ENCODE measurements around the gene PDE4D.

PDE4D gene

DNA sequence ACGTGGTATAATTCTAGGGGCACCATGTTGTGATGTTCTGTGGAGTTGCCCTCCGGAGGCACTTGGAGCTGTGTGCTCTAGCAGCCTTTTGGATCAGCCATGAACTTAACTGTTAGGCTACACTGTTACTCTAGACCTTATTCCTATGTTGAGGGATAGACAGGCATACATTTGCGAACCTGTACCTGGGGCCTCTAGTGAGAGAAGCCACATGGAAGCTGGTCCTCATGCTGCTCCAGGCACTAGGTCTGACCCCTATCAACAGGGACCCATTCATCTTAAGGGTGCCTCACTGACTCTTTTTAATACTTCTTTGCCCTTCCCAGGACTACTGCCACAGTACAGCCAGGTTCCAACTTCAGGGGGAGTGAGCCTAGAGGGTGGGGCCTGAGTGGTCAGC, 715.9 kb downstream of the PDE4D start:
- Histone ChIP-seq H3K27me3 (ENCODE audit: insufficient read depth, poor library complexity, severe bottlenecking) (no peaks in the 10 kb centered on the region), H3K4me3 (replicated peaks; ENCODE audit: insufficient read depth, low read length) (no peak overlapping the region), H3K27ac (replicated peaks) (no peak overlapping the region)
- no peak for TF ChIP-seq GABPA (IDR thresholded peaks at IDR 0.05; ENCODE audit: low read depth)
- TF ChIP-seq, protein P1, sequence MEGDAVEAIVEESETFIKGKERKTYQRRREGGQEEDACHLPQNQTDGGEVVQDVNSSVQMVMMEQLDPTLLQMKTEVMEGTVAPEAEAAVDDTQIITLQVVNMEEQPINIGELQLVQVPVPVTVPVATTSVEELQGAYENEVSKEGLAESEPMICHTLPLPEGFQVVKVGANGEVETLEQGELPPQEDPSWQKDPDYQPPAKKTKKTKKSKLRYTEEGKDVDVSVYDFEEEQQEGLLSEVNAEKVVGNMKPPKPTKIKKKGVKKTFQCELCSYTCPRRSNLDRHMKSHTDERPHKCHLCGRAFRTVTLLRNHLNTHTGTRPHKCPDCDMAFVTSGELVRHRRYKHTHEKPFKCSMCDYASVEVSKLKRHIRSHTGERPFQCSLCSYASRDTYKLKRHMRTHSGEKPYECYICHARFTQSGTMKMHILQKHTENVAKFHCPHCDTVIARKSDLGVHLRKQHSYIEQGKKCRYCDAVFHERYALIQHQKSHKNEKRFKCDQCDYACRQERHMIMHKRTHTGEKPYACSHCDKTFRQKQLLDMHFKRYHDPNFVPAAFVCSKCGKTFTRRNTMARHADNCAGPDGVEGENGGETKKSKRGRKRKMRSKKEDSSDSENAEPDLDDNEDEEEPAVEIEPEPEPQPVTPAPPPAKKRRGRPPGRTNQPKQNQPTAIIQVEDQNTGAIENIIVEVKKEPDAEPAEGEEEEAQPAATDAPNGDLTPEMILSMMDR (IDR thresholded peaks at IDR 0.05; ENCODE audit: insufficient read depth, low read length) = no peak
- no peak for TF ChIP-seq POLR2AphosphoS5 (IDR thresholded peaks at IDR 0.05; ENCODE audit: low read depth)
- TF ChIP-seq, protein P2, sequence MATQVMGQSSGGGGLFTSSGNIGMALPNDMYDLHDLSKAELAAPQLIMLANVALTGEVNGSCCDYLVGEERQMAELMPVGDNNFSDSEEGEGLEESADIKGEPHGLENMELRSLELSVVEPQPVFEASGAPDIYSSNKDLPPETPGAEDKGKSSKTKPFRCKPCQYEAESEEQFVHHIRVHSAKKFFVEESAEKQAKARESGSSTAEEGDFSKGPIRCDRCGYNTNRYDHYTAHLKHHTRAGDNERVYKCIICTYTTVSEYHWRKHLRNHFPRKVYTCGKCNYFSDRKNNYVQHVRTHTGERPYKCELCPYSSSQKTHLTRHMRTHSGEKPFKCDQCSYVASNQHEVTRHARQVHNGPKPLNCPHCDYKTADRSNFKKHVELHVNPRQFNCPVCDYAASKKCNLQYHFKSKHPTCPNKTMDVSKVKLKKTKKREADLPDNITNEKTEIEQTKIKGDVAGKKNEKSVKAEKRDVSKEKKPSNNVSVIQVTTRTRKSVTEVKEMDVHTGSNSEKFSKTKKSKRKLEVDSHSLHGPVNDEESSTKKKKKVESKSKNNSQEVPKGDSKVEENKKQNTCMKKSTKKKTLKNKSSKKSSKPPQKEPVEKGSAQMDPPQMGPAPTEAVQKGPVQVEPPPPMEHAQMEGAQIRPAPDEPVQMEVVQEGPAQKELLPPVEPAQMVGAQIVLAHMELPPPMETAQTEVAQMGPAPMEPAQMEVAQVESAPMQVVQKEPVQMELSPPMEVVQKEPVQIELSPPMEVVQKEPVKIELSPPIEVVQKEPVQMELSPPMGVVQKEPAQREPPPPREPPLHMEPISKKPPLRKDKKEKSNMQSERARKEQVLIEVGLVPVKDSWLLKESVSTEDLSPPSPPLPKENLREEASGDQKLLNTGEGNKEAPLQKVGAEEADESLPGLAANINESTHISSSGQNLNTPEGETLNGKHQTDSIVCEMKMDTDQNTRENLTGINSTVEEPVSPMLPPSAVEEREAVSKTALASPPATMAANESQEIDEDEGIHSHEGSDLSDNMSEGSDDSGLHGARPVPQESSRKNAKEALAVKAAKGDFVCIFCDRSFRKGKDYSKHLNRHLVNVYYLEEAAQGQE (IDR thresholded peaks at IDR 0.05; ENCODE audit: insufficient replicate concordance, low read depth) = no peak
- TF ChIP-seq SPI1 (IDR thresholded peaks at IDR 0.05; ENCODE audit: borderline replicate concordance, low read depth) = no peak
- DNase-seq (ENCODE audit: low read depth in 1 of 2, low spot score in 1 of 2) = no peak

DNA sequence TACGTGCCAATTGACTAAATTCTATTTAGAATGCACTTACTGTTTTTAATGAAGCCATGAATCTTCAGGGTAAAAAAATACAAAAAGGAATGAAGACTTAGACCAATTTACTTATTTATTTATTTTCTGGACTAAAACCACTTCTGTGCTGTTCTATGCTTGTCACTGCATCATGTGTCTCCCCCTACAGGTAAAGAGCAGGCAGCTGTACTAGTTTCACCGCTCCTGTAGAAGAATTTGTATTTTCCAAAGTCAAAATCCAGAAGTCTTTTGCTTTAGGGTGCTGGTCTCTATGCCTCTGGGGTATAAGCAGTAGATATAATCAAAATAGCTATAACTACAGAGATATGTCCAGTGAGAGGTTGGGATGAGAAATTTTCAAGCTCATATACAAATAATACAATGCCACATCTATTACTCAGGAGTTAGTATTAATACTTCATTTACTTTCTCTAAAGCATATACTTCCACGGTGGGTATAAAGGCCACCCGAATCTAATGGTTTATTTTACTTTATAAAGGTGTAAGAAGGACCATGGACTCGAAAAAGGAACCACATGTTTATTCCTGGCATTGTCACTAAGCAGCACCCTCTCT, 719.2 kb downstream of the PDE4D start:
- Histone ChIP-seq H3K4me3 (replicated peaks; ENCODE audit: insufficient read depth, low read length) (no peak overlapping the region), H3K27ac (replicated peaks) (no peak overlapping the region), H3K27me3 (ENCODE audit: insufficient read depth, poor library complexity, severe bottlenecking) (no peaks in the 10 kb centered on the region)
- peak in 1 of 2 experiments; percentile 6 for DNase-seq (ENCODE audit: low read depth in 1 of 2, low spot score in 1 of 2)
- TF ChIP-seq POLR2AphosphoS5 (IDR thresholded peaks at IDR 0.05; ENCODE audit: low read depth) (no peak), GABPA (IDR thresholded peaks at IDR 0.05; ENCODE audit: low read depth) (no peak), SPI1 (IDR thresholded peaks at IDR 0.05; ENCODE audit: borderline replicate concordance, low read depth) (no peak)
- TF ChIP-seq, protein P2 (IDR thresholded peaks at IDR 0.05; ENCODE audit: insufficient replicate concordance, low read depth) = no peak
- TF ChIP-seq, protein P1 (IDR thresholded peaks at IDR 0.05; ENCODE audit: insufficient read depth, low read length) = peak; percentile 7

DNA sequence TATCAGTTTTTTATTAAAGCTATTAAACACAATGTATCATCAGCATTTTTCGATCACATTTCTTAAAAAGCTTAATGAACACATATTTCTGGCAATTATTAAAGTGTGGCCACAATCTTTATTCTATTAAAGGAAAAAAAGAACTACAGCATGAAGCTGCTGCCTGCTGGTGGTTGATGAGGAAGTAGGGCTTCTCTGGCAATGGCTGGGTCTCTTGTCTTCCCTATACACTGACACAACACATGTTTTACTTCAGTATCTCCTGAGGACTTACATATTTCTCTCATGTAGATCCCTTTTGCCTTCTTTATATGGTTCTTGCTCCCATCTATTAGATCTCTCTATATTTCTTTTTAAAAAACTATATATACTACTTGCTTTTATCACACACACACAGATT, 719.9 kb downstream of the PDE4D start:
- Histone ChIP-seq H3K27ac (replicated peaks) (no peak overlapping the region), H3K27me3 (ENCODE audit: insufficient read depth, poor library complexity, severe bottlenecking) (no peaks in the 10 kb centered on the region), H3K4me3 (replicated peaks; ENCODE audit: insufficient read depth, low read length) (no peak overlapping the region)
- peak; percentile 19; the same call in 1 of the 2 replicates for TF ChIP-seq SPI1 (IDR thresholded peaks at IDR 0.05; ENCODE audit: borderline replicate concordance, low read depth)
- TF ChIP-seq, protein P2 (IDR thresholded peaks at IDR 0.05; ENCODE audit: insufficient replicate concordance, low read depth) = no peak
- no peak for TF ChIP-seq GABPA (IDR thresholded peaks at IDR 0.05; ENCODE audit: low read depth)
- peak in 1 of 2 experiments; percentile 23 for DNase-seq (ENCODE audit: low read depth in 1 of 2, low spot score in 1 of 2)
